NCI-H2107 treated with DMSO at 0.1 percent for 48 hours (cell line): ENCODE data around the gene TBCA.

ENCODE experiments used
- DNase-seq: peaks from one replicate; lab custom pipeline; 2025; ENCODE audit not compliant: unreplicated experiment; lab: John Stamatoyannopoulos, UW

Gene TBCA

GRCh38 chr5:77775790-77776553 is at the start of gene TBCA:
TSS of gene TBCA (minus strand) at chr5:77776339. CDS start at chr5:77776257, 82 bp downstream.
- peak; percentile 53 for DNase-seq

- DNase-seq, result no peak
These were observed 48.8 kb upstream of the TBCA start for GRCh38 chr5:77824981-77825380.

GRCh38 chr5:77816686-77817085 is 40.5 kb upstream of the TBCA start:
- no peak for DNase-seq

- no peak for DNase-seq
These were observed 36.9 kb upstream of the TBCA start for GRCh38 chr5:77812926-77813589.

GRCh38 chr5:77806213-77806843 is 30.2 kb upstream of the TBCA start:
- DNase-seq, result no peak

GRCh38 chr5:77798456-77798855 is 22.3 kb upstream of the TBCA start:
- DNase-seq, result no peak

GRCh38 chr5:77797136-77797535 is 21.0 kb upstream of the TBCA start:
- DNase-seq, result no peak

- DNase-seq, result no peak
These were observed 19.7 kb upstream of the TBCA start for GRCh38 chr5:77795846-77796245.

GRCh38 chr5:77795268-77795667 is 19.1 kb upstream of the TBCA start:
- DNase-seq, result no peak

- no peak for DNase-seq
These were observed 15.8 kb upstream of the TBCA start for GRCh38 chr5:77791926-77792325.

- no peak for DNase-seq
These were observed 15.2 kb upstream of the TBCA start for GRCh38 chr5:77791356-77791755.

- no peak for DNase-seq
These were observed 9.1 kb upstream of the TBCA start for GRCh38 chr5:77785229-77785628.

GRCh38 chr5:77784735-77785134 is 8.6 kb upstream of the TBCA start:
- DNase-seq, result no peak

GRCh38 chr5:77781076-77781475 is 4.9 kb upstream of the TBCA start:
- no peak for DNase-seq

GRCh38 chr5:77778881-77779438 is 2.8 kb upstream of the TBCA start:
- no peak for DNase-seq

GRCh38 chr5:77778398-77778797 is 2.3 kb upstream of the TBCA start:
- no peak for DNase-seq

GRCh38 chr5:77777911-77778310 is 1.8 kb upstream of the TBCA start:
- no peak for DNase-seq

- no peak for DNase-seq
These were observed 1.2 kb upstream of the TBCA start for GRCh38 chr5:77777281-77777892.

GRCh38 chr5:77776554-77777206 is 541 bp upstream of the TBCA start:
- no peak for DNase-seq

- DNase-seq, result no peak
These were observed 954 bp downstream of the TBCA start for GRCh38 chr5:77774981-77775789.
